OCI-LY7 (cell line): ENCODE results near the gene CENPU. TPM values are rescaled to one million over a fixed set of nuclear protein-coding genes. Genes with fewer than 3 reads are reported as not detected.
"Not testable (repeated sequence)": the region's sequence is repeated elsewhere in the genome, so short reads cannot be mapped to it uniquely, and the experiment has no call there.

Source experiments
- BruUV-seq: library from RNA; stranded (reverse); fragments of 400-500 nt; replicated peaks from 2 replicates; lab custom pipeline; 2021; lab: Mats Ljungman, UMichigan
- CTCF ChIA-PET: fragments of 300-600 bp; sonication (Branson Sonifier 250); formaldehyde crosslinking; loops from one replicate; lab custom pipeline; 2022; ENCODE audit warnings: antibody characterized with exemption; ENCODE audit not compliant: unreplicated experiment; lab: Charles Lee
- POLR2A ChIA-PET: fragments of 300-600 bp; sonication (Branson Sonifier 250); formaldehyde crosslinking; loops from one replicate; lab custom pipeline; 2022; ENCODE audit warnings: antibody characterized with exemption; lab: Charles Lee
- DNase-seq: peaks from one replicate; pipeline ENCODE4 v3.0.0-alpha.2; 2015; ENCODE audit warnings: low spot score
- H2AFZ ChIP-seq: fragments of 200-600 bp; sonication (generic), shearing (Covaris generic); 2 replicates; pipeline ENCODE4 v1.6.1; 2014; ENCODE audit warnings: mild to moderate bottlenecking, antibody characterized with exemption, low read length, moderate library complexity
- H3K27ac ChIP-seq: fragments of 200-600 bp; sonication (generic); 2 replicates; pipeline ENCODE4 v1.5.1; 2014; ENCODE audit warnings: mixed run types, low read depth, mild to moderate bottlenecking, moderate library complexity, low read length, inconsistent platforms; ENCODE audit not compliant: poor library complexity, severe bottlenecking
- H3K36me3 ChIP-seq: fragments of 200-600 bp; sonication (generic); 2 replicates; pipeline ENCODE4 v1.6.1; 2014; ENCODE audit warnings: mild to moderate bottlenecking, antibody characterized with exemption, low read length, moderate library complexity, mixed read lengths; ENCODE audit not compliant: insufficient read depth
- H3K4me1 ChIP-seq: fragments of 200-600 bp; sonication (generic); 2 replicates; pipeline ENCODE4 v1.5.1; 2014; ENCODE audit warnings: mild to moderate bottlenecking, low read length; ENCODE audit not compliant: insufficient read depth, poor library complexity, severe bottlenecking
- H3K4me2 ChIP-seq: fragments of 200-600 bp; sonication (generic); 2 replicates; pipeline ENCODE4 v1.6.1; 2014; ENCODE audit warnings: mild to moderate bottlenecking, low read length
- H3K4me3 ChIP-seq: fragments of 200-600 bp; sonication (generic); 2 replicates; pipeline ENCODE4 v1.5.1; 2014; ENCODE audit warnings: mild to moderate bottlenecking, low read depth, low read length; ENCODE audit not compliant: poor library complexity, severe bottlenecking
- H3K79me2 ChIP-seq: fragments of 200-600 bp; sonication (generic); 2 replicates; pipeline ENCODE4 v1.6.1; 2016; ENCODE audit warnings: low read depth, mild to moderate bottlenecking, low read length, moderate library complexity, mixed read lengths; ENCODE audit not compliant: insufficient read depth
- H3K9me2 ChIP-seq: fragments of 200-600 bp; sonication (generic); 2 replicates; pipeline ENCODE4 v1.6.1; 2016; ENCODE audit warnings: mild to moderate bottlenecking, low read length, mixed read lengths; ENCODE audit not compliant: insufficient read depth
- H3K9me3 ChIP-seq: fragments of 200-600 bp; sonication (generic); 2 replicates; pipeline ENCODE4 v1.6.1; 2014; ENCODE audit warnings: mild to moderate bottlenecking, mixed run types, low read length, mixed read lengths
- H4K20me1 ChIP-seq: fragments of 200-600 bp; sonication (generic); 2 replicates; pipeline ENCODE4 v1.6.1; 2014; ENCODE audit warnings: mild to moderate bottlenecking, antibody characterized with exemption, low read length, moderate library complexity, mixed read lengths; ENCODE audit not compliant: insufficient read depth
- EZH2phosphoT487 ChIP-seq: fragments of 200-600 bp; sonication (generic); IDR thresholded peaks from 2 replicates; pipeline ENCODE4 v1.6.1; 2018; ENCODE audit warnings: low read depth, borderline replicate concordance, mild to moderate bottlenecking, mixed run types, antibody characterized with exemption, low read length, moderate library complexity, mixed read lengths
- intact Hi-C: fragments of 100-400 bp; cut with micrococcal nuclease; formaldehyde crosslinking; loops from one replicate; pipeline ENCODE4 v1.10.0; 2022; ENCODE audit not compliant: unreplicated experiment
- total RNA-seq, 2 experiments: library from RNA; depleted of rRNA in 1 of 2; stranded (reverse); fragments of >200 nt in 1 of 2; shearing (Covaris generic) in 1 of 2; gene quantifications; 2 replicates each; pipeline ENCODE4 v1.2.3, GENCODE V29; 2014 to 2022
- TF ChIP-seq, protein P1 (sequence below): fragments of 200-600 bp; sonication (generic); conservative IDR thresholded peaks from 2 replicates; pipeline ENCODE4 v1.5.1; 2014; ENCODE audit warnings: mild to moderate bottlenecking, antibody characterized with exemption, low read length, moderate library complexity, mixed read lengths

CENPU gene
- total RNA-seq, 2 experiments from 2014 or later, result 83.9 to 132 TPM

DNA sequence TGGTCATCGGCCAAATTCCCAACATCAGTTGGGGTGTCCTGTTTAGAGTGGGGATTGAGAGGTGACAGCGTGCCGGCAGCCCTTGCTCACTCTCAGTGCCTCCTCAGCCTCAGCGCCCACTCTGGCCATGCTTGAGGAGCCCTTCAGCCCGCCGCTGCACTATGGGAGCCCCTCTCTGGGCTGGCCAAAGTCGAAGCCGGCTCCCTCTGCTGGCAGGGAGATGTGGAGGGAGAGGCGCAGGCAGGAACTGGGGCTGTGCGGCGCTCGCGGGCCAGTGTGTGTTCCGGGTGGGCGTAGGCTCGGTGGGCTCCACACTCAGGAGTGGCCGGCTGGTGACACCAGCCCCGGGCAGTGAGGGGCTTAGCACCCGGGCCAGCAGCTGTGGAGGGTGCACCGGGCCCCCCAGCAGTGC, 7.1 kb upstream of the CENPU start:
- Histone ChIP-seq H4K20me1 (no peaks in the 10 kb centered on the region), H3K9me2 (no peaks in the 10 kb centered on the region), H3K9me3 (no peaks in the 10 kb centered on the region), H2AFZ (no peak overlapping the region), H3K4me3 (no peak overlapping the region), H3K36me3 (no peaks in the 10 kb centered on the region), H3K4me2 (no peak overlapping the region), H3K4me1 (peaks cover 8% of the 10 kb centered on the region), H3K79me2 (no peaks in the 10 kb centered on the region), H3K27ac (no peak overlapping the region)
- TF ChIP-seq, protein P1, sequence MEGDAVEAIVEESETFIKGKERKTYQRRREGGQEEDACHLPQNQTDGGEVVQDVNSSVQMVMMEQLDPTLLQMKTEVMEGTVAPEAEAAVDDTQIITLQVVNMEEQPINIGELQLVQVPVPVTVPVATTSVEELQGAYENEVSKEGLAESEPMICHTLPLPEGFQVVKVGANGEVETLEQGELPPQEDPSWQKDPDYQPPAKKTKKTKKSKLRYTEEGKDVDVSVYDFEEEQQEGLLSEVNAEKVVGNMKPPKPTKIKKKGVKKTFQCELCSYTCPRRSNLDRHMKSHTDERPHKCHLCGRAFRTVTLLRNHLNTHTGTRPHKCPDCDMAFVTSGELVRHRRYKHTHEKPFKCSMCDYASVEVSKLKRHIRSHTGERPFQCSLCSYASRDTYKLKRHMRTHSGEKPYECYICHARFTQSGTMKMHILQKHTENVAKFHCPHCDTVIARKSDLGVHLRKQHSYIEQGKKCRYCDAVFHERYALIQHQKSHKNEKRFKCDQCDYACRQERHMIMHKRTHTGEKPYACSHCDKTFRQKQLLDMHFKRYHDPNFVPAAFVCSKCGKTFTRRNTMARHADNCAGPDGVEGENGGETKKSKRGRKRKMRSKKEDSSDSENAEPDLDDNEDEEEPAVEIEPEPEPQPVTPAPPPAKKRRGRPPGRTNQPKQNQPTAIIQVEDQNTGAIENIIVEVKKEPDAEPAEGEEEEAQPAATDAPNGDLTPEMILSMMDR, result 0 out of 2 replicates have a peak, but pooled peaks have one; percentile 17
- TF ChIP-seq EZH2phosphoT487, result no peak
- ChIA-PET POLR2A (interaction anchor here (1.0 to 1.1 kb wide), 2 partner anchors 80 to 91 kb away, joined by 3 read pairs; partner anchors contain the start of genes CASP3 and PRIMPOL), CTCF (interaction anchor here (1.5 kb wide), 1 partner anchor 9 kb away, joined by 3 read pairs; no protein-coding TSS in a partner anchor)
- no TSS peak for BruUV-seq
- DNase-seq, result no peak
- intact Hi-C loops, result no loop called here

DNA sequence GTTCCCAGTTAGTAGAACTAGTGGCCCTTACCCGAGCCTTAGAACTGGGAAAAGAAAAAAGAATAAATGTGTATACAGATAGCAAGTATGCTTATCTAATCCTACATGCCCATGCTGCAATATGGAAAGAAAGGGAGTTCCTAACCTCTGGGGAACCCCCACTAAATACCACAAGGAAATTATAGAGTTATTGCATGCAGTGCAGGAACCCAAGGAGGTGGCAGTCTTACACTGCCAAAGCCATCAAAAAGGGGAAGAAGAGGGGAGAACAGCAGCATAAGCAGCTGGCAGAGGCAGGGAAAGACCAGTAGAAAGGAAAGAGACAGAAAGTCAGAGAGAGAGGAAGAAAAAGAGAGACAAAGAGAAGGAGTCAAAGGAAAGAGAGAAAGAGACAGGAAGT, 5.7 kb upstream of the CENPU start:
- H3K36me3 ChIP-seq, DNase-seq, H3K9me2 ChIP-seq, H3K79me2 ChIP-seq, H3K4me3 ChIP-seq, POLR2A ChIA-PET, H4K20me1 ChIP-seq, H2AFZ ChIP-seq, H3K4me2 ChIP-seq, H3K9me3 ChIP-seq, BruUV-seq, CTCF ChIA-PET, H3K27ac ChIP-seq, H3K4me1 ChIP-seq: not testable (repeated sequence)
- intact Hi-C loops, result loop anchor here (10.0 kb wide), 2 partner anchors 565 to 1455 kb away; partner anchors contain the start of gene CYP4V2

DNA sequence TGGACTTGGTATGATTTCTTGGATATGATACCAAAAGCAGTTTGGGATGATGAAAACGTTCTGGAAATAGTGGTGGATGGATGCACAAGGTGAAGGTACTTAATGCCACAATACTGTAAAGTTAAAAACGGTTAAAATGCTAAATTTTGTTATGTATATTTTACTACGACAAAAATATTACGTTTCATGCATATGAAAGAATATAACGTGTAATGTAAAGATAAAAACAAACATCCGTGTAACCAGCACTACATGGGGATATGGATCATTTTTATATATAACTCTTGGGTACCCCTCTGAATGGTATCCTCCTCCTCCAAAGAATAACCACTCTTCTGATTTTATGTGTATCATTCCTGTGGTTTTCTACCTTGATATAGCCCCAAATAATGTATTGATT, 862 bp upstream of the CENPU start:
- Histone ChIP-seq H3K9me2 (no peaks in the 10 kb centered on the region), H4K20me1 (peaks cover 23% of the 10 kb centered on the region), H3K27ac (peak overlapping the region; percentile 25), H3K4me2 (peak overlapping the region; percentile 79), H3K36me3 (peaks cover 28% of the 10 kb centered on the region), H3K79me2 (peaks cover 41% of the 10 kb centered on the region), H2AFZ (peak overlapping the region; percentile 97), H3K4me1 (peaks cover 33% of the 10 kb centered on the region), H3K9me3 (no peaks in the 10 kb centered on the region), H3K4me3 (peak overlapping the region; percentile 66)
- TF ChIP-seq, protein P1, result no peak
- no peak for TF ChIP-seq EZH2phosphoT487
- CTCF ChIA-PET, result interaction anchor here (0.7 to 0.8 kb wide), 2 partner anchors 11 to 25 kb away, joined by 3 to 4 read pairs; no protein-coding TSS in a partner anchor
- DNase-seq, result no peak
- intact Hi-C loops, result loop anchor here (1.0 to 10.0 kb wide), 9 partner anchors 85 to 1460 kb away; partner anchors contain the start of genes CASP3, CYP4V2, IRF2 and PRIMPOL
- TSS peak; percentile 96 for BruUV-seq
- POLR2A ChIA-PET, result interaction anchor here (0.5 to 2.6 kb wide), 25 partner anchors 10 to 748 kb away, joined by 3 to 18 read pairs (median 4); partner anchors contain the start of genes CASP3, PRIMPOL and SLC25A4
